Neural progenitor cell (in vitro differentiated cells): ENCODE results near the gene ZC3H8.

Source experiments
- EZH2 ChIP-seq: fragments of 200-600 bp; sonication (generic); IDR thresholded peaks from 2 replicates; pipeline ENCODE4 v1.6.1; 2017; ENCODE audit warnings: antibody characterized with exemption, mild to moderate bottlenecking, moderate library complexity
- EZH2phosphoT487 ChIP-seq: fragments of 200-600 bp; sonication (generic); IDR thresholded peaks from 2 replicates; pipeline ENCODE4 v1.6.1; 2017; ENCODE audit warnings: antibody characterized with exemption
- TF ChIP-seq, protein P1 (sequence below): fragments of 200-600 bp; sonication (generic); IDR thresholded peaks from 2 replicates; pipeline ENCODE4 v1.5.1; 2017; ENCODE audit warnings: antibody characterized with exemption, mild to moderate bottlenecking

DNA sequence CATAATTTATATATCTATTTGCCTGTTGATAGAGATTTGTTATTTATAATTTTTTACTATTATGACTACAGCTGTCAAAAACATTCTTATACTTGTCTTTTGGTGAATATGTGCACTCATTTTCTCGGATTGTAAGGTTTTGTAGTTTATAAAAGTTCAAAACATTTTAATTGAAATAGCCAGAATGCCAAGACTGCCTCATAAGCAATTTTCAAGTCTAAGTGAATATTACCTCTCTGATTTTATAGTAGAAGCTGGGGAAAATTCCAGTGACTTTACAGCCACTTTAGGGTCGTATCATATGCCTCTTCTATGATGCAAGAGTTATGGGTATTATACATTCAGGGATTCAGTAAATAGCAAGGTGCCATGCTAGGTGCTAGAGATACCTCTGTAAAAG lies 41.6 kb upstream of the ZC3H8 start:
- TF ChIP-seq, protein P1, sequence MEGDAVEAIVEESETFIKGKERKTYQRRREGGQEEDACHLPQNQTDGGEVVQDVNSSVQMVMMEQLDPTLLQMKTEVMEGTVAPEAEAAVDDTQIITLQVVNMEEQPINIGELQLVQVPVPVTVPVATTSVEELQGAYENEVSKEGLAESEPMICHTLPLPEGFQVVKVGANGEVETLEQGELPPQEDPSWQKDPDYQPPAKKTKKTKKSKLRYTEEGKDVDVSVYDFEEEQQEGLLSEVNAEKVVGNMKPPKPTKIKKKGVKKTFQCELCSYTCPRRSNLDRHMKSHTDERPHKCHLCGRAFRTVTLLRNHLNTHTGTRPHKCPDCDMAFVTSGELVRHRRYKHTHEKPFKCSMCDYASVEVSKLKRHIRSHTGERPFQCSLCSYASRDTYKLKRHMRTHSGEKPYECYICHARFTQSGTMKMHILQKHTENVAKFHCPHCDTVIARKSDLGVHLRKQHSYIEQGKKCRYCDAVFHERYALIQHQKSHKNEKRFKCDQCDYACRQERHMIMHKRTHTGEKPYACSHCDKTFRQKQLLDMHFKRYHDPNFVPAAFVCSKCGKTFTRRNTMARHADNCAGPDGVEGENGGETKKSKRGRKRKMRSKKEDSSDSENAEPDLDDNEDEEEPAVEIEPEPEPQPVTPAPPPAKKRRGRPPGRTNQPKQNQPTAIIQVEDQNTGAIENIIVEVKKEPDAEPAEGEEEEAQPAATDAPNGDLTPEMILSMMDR: no peak
- TF ChIP-seq EZH2 (no peak), EZH2phosphoT487 (no peak)
